OCI-LY7 (cell line): Measurements from ENCODE around the gene CALR3.

Source experiments
- EZH2phosphoT487 ChIP-seq: fragments of 200-600 bp; sonication (generic); IDR thresholded peaks from 2 replicates; pipeline ENCODE4 v1.6.1; 2018; ENCODE audit warnings: low read depth, borderline replicate concordance, mild to moderate bottlenecking, mixed run types, antibody characterized with exemption, low read length, moderate library complexity, mixed read lengths
- TF ChIP-seq, protein P1 (sequence below): fragments of 200-600 bp; sonication (generic); conservative IDR thresholded peaks from 2 replicates; pipeline ENCODE4 v1.5.1; 2014; ENCODE audit warnings: mild to moderate bottlenecking, antibody characterized with exemption, low read length, moderate library complexity, mixed read lengths

DNA sequence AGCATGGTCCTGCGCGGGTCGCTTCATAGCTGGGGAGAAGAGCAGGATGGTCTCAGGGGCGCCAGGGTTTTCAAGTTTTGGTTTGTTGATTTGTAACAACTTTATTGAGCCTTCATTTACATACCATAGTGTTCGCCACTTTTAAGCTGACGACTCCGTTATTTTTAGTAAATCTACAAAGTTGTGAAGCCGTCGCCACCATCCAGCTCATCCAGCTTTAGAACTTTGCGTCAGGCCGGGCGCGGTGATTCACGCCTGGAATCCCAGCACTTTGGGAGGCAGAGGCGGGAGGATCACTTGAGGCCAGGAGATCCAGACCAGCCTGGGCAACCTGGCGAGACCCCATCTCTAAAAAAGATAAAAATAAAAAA, 631 bp upstream of the CALR3 start:
- TF ChIP-seq, protein P1, sequence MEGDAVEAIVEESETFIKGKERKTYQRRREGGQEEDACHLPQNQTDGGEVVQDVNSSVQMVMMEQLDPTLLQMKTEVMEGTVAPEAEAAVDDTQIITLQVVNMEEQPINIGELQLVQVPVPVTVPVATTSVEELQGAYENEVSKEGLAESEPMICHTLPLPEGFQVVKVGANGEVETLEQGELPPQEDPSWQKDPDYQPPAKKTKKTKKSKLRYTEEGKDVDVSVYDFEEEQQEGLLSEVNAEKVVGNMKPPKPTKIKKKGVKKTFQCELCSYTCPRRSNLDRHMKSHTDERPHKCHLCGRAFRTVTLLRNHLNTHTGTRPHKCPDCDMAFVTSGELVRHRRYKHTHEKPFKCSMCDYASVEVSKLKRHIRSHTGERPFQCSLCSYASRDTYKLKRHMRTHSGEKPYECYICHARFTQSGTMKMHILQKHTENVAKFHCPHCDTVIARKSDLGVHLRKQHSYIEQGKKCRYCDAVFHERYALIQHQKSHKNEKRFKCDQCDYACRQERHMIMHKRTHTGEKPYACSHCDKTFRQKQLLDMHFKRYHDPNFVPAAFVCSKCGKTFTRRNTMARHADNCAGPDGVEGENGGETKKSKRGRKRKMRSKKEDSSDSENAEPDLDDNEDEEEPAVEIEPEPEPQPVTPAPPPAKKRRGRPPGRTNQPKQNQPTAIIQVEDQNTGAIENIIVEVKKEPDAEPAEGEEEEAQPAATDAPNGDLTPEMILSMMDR = no peak
- no peak for TF ChIP-seq EZH2phosphoT487
